Stimulated activated CD4-positive, alpha-beta T cell treated with anti-CD3 and anti-CD28 coated beads, Interleukin-4, amount 100 ng/mL, for 24 hours (primary cell): ENCODE results near the gene NIT1.

Source experiments
- DNase-seq: peaks from one replicate; pipeline ENCODE4 v3.0.0-alpha.2; 2020

The NIT1 gene

DNA sequence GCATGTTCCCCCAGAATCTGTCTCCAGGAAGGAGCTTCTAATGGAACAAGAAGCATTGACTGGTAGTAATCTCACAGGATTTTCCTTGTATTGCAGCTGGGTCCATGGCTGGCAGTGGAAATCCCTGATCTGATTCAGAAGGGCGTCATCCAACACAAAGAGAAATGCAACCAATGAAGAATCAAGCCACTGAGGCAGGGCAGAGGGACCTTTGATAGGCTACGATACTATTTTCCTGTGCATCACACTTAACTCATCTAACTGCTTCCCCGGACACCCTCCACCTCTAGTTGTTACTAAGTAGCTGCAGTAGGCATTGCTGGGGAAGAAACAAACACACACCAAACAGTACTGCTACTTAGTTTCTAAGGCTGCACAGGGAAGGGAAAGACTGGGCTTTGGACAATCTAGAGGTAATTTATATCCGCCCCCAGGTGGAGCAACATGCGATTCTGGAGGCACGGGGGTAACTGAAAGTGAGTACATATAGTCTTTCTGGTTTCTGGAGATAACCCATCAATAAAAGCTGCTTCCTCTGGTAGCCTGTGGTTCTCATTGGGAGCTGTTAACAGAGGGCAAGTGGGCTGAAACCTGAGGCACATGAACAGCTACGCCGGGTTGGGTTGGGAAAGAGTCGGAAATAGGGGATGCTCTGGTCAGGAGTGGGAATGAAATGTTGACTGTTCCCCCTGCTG is 40.6 kb downstream of the NIT1 start:
- DNase-seq: no peak

DNA sequence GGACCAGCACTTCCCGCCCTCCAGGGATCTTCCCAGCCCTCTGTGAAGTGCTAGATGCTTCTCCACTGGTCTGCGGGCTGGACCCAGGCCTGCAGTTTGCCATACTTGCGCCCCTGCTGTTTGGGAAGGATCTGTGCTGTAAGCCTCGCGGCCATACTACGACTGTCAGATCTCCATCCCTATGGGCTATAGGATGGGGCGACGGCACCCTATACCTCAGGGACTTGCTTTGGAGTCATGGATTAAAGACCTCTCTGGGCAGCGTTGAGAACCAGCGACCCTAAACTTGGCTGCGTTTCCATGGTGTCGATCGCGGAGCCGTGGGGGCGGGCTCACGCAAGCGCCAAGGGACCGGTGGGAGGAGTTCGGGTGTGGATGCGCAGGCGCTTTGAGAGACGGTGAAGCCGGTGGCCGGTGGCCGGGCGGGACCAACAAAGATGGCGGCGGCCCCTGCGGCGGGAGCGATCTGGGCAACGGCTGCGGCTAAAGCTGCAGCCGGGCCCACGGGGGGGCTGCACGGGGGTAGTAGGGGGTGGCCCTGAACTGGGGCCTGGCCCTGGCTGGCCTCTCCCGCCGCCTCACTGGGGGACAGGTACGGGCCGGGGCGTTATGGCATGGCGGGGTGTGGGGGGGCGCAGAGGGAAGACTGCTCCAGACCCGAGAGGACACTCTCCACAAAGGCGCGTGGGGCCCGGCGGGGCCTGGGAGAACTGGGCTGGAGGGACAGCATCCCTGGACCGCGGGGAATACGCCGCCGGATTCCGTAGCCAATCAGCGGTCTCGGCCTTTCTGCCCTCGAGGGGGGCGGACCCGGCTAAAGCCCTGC is 41.4 kb downstream of the NIT1 start, which contains the start of gene USP21:
USP21 (plus strand) TSS at position 414 of the 826 bp plus-strand sequence. CDS start 1,141 bp downstream, outside the sequence.
- DNase-seq: peak; percentile 94

DNA sequence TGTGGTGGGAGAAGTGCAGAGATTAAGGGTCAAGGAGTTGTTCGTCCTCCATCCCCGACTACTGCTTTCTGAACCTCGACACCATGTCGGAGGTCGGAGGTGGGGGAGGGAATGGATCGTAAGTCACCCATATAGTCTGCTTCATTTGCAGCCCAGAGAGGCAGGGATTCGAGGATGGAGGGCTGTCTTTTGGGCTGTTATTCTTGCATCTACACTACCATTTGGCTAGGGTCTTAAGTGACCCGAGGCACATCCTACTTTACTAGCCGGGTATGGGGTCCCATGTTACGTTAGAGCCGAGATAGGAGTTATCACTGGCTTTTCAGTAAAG is 42.0 kb downstream of the NIT1 start:
- no peak for DNase-seq

DNA sequence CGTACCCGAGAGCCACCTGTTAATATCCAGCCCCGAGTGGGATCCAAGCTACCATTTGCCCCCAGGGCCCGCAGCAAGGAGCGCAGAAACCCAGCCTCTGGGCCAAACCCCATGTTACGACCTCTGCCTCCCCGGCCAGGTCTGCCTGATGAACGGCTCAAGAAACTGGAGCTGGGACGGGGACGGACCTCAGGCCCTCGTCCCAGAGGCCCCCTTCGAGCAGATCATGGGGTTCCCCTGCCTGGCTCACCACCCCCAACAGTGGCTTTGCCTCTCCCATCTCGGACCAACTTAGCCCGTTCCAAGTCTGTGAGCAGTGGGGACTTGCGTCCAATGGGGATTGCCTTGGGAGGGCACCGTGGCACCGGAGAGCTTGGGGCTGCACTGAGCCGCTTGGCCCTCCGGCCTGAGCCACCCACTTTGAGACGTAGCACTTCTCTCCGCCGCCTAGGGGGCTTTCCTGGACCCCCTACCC is 42.8 kb downstream of the NIT1 start:
- no peak for DNase-seq

DNA sequence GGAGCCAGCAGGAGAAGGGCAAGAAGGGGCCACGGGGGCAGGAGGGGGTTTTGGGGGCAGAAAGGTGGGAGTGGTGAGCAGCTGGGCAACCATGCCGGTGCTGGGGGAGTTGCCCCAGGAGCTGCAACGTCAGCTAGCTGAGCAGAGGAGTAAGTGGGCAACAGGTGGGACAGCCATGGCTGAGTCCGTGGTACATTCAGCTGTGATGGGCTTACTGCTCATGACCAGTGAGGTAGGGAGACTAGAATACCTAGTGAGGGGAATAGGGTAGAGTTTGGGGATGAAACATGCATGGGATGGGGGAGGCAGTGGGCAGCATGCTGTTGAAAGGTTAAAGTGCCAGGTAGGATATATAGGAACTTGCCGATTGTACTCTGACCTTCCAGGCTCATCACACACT is 43.7 kb downstream of the NIT1 start:
- DNase-seq: no peak

DNA sequence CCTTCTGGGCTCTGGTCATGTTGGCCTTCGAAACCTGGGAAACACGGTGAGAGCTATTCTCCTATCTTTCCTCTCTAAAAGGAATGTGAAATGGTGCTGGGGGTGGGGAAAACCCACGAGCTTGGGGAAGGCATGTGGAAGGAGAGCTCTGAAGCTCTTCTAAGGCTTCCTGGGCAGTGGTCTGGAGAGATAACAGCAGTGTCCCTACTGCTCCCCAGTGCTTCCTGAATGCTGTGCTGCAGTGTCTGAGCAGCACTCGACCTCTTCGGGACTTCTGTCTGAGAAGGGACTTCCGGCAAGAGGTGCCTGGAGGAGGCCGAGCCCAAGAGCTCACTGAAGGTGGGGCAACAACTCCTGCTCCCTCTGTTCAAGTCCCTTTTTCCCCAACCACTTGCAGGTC is 44.1 kb downstream of the NIT1 start:
- DNase-seq: no peak

DNA sequence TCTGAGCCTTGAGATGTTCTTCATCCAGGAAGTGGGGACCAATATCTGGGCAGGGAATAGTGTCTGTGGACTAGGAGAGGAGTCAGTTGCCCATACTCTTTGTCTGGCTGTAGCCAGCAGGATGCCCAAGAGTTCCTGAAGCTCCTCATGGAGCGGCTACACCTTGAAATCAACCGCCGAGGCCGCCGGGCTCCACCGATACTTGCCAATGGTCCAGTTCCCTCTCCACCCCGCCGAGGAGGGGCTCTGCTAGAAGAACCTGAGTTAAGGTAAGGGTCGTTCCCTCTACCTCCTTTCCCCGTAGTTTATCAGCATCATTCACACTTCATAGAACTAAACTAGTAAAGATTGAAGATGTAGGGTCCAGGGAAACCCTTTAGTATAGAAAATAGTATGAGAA is 44.9 kb downstream of the NIT1 start:
- DNase-seq: no peak

DNA sequence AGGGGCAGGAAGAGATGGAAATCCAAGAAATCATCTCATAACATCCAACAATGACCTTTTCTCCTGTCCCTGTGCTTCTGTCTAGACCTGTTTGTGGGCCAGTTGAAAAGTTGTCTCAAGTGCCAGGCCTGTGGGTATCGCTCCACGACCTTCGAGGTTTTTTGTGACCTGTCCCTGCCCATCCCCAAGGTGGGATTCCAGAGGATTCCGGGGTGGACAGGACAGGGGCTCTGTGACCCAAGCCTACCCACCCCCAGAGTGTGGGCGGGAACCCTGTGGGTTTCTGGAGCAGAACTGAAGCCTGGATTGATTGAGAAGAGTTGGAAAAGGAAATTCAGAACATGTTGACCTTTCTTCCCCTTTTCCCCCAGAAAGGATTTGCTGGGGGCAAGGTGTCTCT is 45.9 kb downstream of the NIT1 start:
- no peak for DNase-seq

DNA sequence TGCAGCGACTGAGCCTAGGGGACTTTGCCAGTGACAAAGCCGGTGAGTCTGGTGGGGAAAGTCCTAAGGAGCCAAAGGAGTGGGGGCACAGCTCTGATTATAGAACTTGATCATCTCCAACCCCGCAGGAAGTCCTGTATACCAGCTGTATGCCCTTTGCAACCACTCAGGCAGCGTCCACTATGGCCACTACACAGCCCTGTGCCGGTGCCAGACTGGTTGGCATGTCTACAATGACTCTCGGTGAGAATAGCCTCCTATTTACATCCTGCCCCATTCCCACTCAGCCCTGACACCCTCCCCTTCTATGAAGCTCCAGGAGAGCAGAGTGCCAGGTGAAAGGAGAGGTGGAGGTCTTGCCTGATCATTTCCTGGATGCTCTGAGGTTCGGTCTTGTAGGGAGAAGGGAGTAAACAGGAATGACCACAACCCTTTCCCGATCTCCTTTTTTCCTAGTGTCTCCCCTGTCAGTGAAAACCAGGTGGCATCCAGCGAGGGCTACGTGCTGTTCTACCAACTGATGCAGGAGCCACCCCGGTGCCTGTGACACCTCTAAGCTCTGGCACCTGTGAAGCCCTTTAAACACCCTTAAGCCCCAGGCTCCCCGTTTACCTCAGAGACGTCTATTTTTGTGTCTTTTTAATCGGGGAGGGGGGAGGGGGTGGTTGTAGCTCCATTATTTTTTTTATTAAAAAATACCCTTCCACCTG is 47.2 kb downstream of the NIT1 start:
- DNase-seq: no peak

DNA sequence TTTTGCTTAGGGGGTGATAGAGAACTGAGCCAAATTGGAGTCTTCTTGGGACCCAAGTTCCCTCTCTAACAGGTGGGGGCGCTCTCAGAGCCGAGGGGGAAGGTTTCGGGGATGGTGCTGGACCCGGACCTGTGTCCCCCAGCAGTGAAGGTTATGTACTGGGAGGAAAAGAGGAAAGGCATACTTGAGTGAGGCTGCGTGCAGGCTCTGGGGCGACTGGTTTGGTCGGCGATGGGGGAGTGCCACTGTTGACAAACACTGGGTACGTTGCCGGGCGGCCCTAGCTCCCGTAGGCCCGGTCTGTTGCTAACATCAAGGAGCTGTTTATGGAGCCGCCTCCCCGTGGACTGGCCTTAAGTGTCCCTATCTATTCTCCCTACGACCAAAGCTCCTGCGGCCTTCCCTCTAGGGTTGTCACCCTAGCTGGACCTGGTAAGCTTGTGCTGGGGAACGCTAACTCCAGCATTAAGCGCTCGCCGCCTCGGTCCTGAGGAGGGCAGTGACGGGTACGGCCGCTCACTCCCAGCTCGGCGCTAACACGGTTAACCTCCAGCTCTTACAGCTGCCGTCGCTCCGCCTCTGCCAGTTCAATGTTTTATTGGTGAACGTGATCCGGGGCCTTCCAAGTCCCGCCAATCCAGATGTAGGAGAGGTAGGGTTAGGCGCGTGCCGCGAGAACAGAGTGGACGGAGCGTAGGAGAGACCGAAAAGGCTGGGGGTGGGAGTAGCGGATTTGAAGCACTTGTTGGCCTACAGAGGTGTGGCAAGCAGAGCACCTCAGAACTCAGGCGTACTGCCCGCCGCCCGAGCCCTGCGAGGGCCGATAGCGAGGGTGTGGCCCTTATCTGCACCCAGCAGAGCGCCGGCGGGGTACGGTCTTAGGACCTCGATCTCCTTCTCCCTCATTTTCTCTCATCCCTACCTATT is 48.1 kb downstream of the NIT1 start, which contains the start of gene PPOX:
PPOX (plus strand) TSS at position 685 of the 927 bp plus-strand sequence. CDS start 422 bp downstream, outside the sequence.
- peak; percentile 94 for DNase-seq

DNA sequence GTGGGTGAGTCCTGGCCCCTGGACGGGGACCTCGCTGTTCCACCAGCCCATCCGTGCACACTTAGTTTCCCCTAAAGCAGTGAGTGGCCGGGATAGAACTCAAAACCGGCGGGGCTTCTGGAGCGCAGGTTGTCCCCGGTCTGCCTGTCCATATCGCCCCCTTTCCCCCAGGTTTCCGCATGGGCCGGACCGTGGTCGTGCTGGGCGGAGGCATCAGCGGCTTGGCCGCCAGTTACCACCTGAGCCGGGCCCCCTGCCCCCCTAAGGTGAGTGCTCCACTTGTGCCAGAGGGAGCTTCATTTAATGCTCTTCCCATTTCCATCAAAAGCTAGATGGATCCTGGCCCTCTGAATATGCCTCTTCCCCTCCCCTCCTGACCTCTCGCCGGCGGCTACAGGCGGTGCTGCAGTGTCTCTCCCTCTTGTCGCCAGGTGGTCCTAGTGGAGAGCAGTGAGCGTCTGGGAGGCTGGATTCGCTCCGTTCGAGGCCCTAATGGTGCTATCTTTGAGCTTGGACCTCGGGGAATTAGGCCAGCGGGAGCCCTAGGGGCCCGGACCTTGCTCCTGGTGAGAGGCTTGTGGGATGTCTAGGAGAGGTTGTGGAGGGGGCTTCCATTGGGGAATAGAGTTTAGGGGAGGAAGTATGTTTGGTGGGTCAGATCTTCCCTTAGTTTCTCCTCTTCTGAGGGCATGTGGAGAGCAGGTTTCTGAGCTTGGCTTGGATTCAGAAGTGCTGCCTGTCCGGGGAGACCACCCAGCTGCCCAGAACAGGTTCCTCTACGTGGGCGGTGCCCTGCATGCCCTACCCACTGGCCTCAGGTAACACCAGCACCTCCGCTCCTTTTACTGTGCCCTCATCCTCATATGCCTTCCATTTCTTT is 49.0 kb downstream of the NIT1 start:
- DNase-seq: no peak

DNA sequence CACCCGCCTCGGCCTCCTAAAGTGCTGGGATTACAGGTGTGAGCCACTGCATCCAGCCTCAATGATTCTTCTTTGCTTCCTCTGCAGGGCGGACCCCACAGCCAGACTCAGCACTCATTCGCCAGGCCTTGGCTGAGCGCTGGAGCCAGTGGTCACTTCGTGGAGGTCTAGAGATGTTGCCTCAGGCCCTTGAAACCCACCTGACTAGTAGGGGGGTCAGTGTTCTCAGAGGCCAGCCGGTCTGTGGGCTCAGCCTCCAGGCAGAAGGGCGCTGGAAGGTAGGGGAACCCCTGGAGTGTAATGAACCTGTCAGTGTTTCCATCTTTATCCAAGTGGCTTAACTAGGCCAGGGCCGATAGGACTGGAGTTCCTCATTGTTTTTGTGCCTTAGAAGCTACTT is 51.0 kb downstream of the NIT1 start:
- no peak for DNase-seq
